ENCODE data around the gene SELE. TPM values are rescaled to one million over a fixed set of nuclear protein-coding genes. Genes with fewer than 3 reads are reported as not detected.

The SELE gene
- total and polyA plus RNA-seq, 9 of the 15 experiments (the other 6 are each of a cell fraction or from before 2014, with no cell fraction given): 0.08 TPM; not detected in 8

- no peak for TF ChIP-seq ZNF79 (CRISPR knock-in tag; IDR thresholded peaks at IDR 0.05; ENCODE audit: low read depth)
- no peak for TF ChIP-seq SMAD2 (IDR thresholded peaks at IDR 0.05; ENCODE audit: low read depth, low read length)
- TF ChIP-seq ZC3H8 (IDR thresholded peaks at IDR 0.05): no peak
- TF ChIP-seq FOXK2 (conservative IDR thresholded peaks at IDR 0.05 in 1 of 2, IDR thresholded peaks at IDR 0.05 in 1 of 2; ENCODE audit: low read depth in 2 of 2): 0 out of 4 replicates have a peak, but pooled peaks of 1 of the 2 experiments have one; percentile 25
- TF ChIP-seq EGR1 (conservative IDR thresholded peaks at IDR 0.05): no peak
- TF ChIP-seq ZFP30 (CRISPR knock-in tag; IDR thresholded peaks at IDR 0.05; ENCODE audit: borderline replicate concordance): no peak
- no peak for TF ChIP-seq SMAD1 (IDR thresholded peaks at IDR 0.05; ENCODE audit: low read depth, low read length, partially characterized antibody)
- TF ChIP-seq ZNF165 (CRISPR knock-in tag; IDR thresholded peaks at IDR 0.05; ENCODE audit: borderline replicate concordance): no peak
- TF ChIP-seq ZNF197 (CRISPR knock-in tag; IDR thresholded peaks at IDR 0.05; ENCODE audit: low read depth): no peak
- TF ChIP-seq ZBTB49 (CRISPR knock-in tag; IDR thresholded peaks at IDR 0.05; ENCODE audit: borderline replicate concordance): no peak
- TF ChIP-seq POLR2H (tag; IDR thresholded peaks at IDR 0.05; ENCODE audit: low read depth): no peak
- no peak for TF ChIP-seq POLR3G (IDR thresholded peaks at IDR 0.05; ENCODE audit: extremely low read depth, insufficient read length, insufficient replicate concordance)
- no peak for TF ChIP-seq BACH1 (tag; IDR thresholded peaks at IDR 0.05)
- TF ChIP-seq HDAC1 (IDR thresholded peaks at IDR 0.05): peak in 1 of 2 experiments; percentile 52; a peak in 1 of 4 replicates
- TF ChIP-seq ZNF445 (CRISPR knock-in tag; IDR thresholded peaks at IDR 0.05; ENCODE audit: low read depth): no peak
- TF ChIP-seq ZNF140 (CRISPR knock-in tag; IDR thresholded peaks at IDR 0.05): no peak
- TF ChIP-seq CREBBP (IDR thresholded peaks at IDR 0.05; ENCODE audit: low read depth, low read length): no peak
- TF ChIP-seq THRB (CRISPR knock-in tag; conservative IDR thresholded peaks at IDR 0.05): peak; percentile 55; the same call in 1 of the 2 replicates
- no peak for TF ChIP-seq CTBP1 (IDR thresholded peaks at IDR 0.05; ENCODE audit: borderline replicate concordance)
- no peak for TF ChIP-seq SP1 (CRISPR knock-in tag; IDR thresholded peaks at IDR 0.05)
- TF ChIP-seq EWSR1 (IDR thresholded peaks at IDR 0.05; ENCODE audit: borderline replicate concordance, low read depth, partially characterized antibody): no peak
- TF ChIP-seq SFPQ (IDR thresholded peaks at IDR 0.05; ENCODE audit: low read depth, low read length): no peak
- TF ChIP-seq POLR2AphosphoS5 (IDR thresholded peaks at IDR 0.05; ENCODE audit: control insufficient read depth, insufficient read depth, low read depth, low read length): no peak
These were observed 22.2 kb downstream of the SELE start, which contains the start of gene SELL (continued) for GRCh38 chr1:169711469-169712308.

Measured in K562 (cell line).